Neural cell (in vitro differentiated cells): ENCODE data around the gene TP53TG5. TPM values are rescaled to one million over a fixed set of nuclear protein-coding genes. Genes with fewer than 3 reads are reported as not detected.

Experiments used
- H2AFZ ChIP-seq: fragments of 200-600, 300-800 bp; sonication (generic), shearing (Covaris generic); 2 replicates; pipeline ENCODE4 v1.6.0; 2014; ENCODE audit warnings: low read depth, mild to moderate bottlenecking, antibody characterized with exemption, low read length, moderate library complexity
- H3F3A ChIP-seq: fragments of 200-600 bp; shearing (Covaris generic); 2 replicates; pipeline ENCODE4 v1.6.1; 2016; ENCODE audit warnings: mild to moderate bottlenecking, moderate library complexity, mixed read lengths, antibody characterized with exemption, low read length; ENCODE audit not compliant: insufficient read depth, poor library complexity, severe bottlenecking
- H3K27ac ChIP-seq: fragments of 200-600, 300-800 bp; sonication (generic), shearing (Covaris generic); 2 replicates; pipeline ENCODE4 v1.5.1; 2014; ENCODE audit warnings: mild to moderate bottlenecking, low read length, moderate library complexity
- H3K27me3 ChIP-seq: fragments of 300-800, 200-600 bp; sonication (generic), shearing (Covaris generic); 2 replicates; pipeline ENCODE4 v1.6.0; 2014; ENCODE audit warnings: mild to moderate bottlenecking, low read depth, low read length, moderate library complexity; ENCODE audit not compliant: insufficient read depth
- H3K36me3 ChIP-seq: fragments of 300-800, 200-600 bp; sonication (generic), shearing (Covaris generic); 2 replicates; pipeline ENCODE4 v1.5.1; 2014; ENCODE audit warnings: mild to moderate bottlenecking, antibody characterized with exemption, low read length, moderate library complexity; ENCODE audit not compliant: insufficient read depth
- H3K4me2 ChIP-seq: fragments of 300-800, 200-600 bp; sonication (generic), shearing (Covaris generic); 2 replicates; pipeline ENCODE4 v1.6.0; 2014; ENCODE audit warnings: mild to moderate bottlenecking, low read length
- H3K4me3 ChIP-seq: fragments of 300-800, 200-600 bp; sonication (generic), shearing (Covaris generic); 2 replicates; pipeline ENCODE4 v1.5.1; 2014; ENCODE audit warnings: mild to moderate bottlenecking, low read length, moderate library complexity
- H3K79me2 ChIP-seq: fragments of 200-600 bp; shearing (Covaris generic); replicated peaks from 2 replicates; pipeline ENCODE4 v1.6.0; 2014; ENCODE audit warnings: mild to moderate bottlenecking, low read length, moderate library complexity; ENCODE audit not compliant: insufficient read depth
- H3K9ac ChIP-seq: fragments of 300-800, 200-600 bp; sonication (generic), shearing (Covaris generic); 2 replicates; pipeline ENCODE4 v1.6.1; 2016; ENCODE audit warnings: mild to moderate bottlenecking, low read length, mixed read lengths
- H3K9me2 ChIP-seq: fragments of 200-600 bp; shearing (Covaris generic); 2 replicates; pipeline ENCODE4 v1.6.1; 2016; ENCODE audit warnings: mild to moderate bottlenecking, low read length, mixed read lengths; ENCODE audit not compliant: insufficient read depth
- H3K9me3 ChIP-seq: fragments of 200-600, 300-800 bp; sonication (generic), shearing (Covaris generic); 2 replicates; pipeline ENCODE4 v1.6.1; 2016; ENCODE audit warnings: mild to moderate bottlenecking, mixed run types, low read length, moderate library complexity, mixed read lengths
- H4K20me1 ChIP-seq: fragments of 200-600 bp; shearing (Covaris generic); 2 replicates; pipeline ENCODE4 v1.6.1; 2016; ENCODE audit warnings: mild to moderate bottlenecking, mixed run types; ENCODE audit not compliant: insufficient read depth
- EP300 ChIP-seq: fragments of 450-650 bp; conservative IDR thresholded peaks from 2 replicates; pipeline ENCODE4 v1.6.1; 2014; ENCODE audit warnings: antibody characterized with exemption, mild to moderate bottlenecking, moderate library complexity; ENCODE audit not compliant: poor library complexity, severe bottlenecking
- EZH2 ChIP-seq: fragments of 200-600, 300-800 bp; shearing (Covaris generic), sonication (generic); IDR thresholded peaks from 2 replicates; pipeline ENCODE4 v1.6.1; 2014; ENCODE audit warnings: antibody characterized with exemption, low read length, borderline replicate concordance, mild to moderate bottlenecking; ENCODE audit not compliant: insufficient read depth, poor library complexity, severe bottlenecking
- MXI1 ChIP-seq: fragments of 450-650 bp; conservative IDR thresholded peaks from 2 replicates; pipeline ENCODE4 v1.6.1; 2014; ENCODE audit warnings: antibody characterized with exemption, mild to moderate bottlenecking; ENCODE audit not compliant: poor library complexity, severe bottlenecking
- POLR2AphosphoS5 ChIP-seq: IDR thresholded peaks from 2 replicates; pipeline ENCODE4 v1.6.1; 2012
- RAD21 ChIP-seq: fragments of 450-650 bp; conservative IDR thresholded peaks from 2 replicates; pipeline ENCODE4 v1.6.1; 2014; ENCODE audit warnings: antibody characterized with exemption, mild to moderate bottlenecking, moderate library complexity
- SMC3 ChIP-seq: fragments of 450-650 bp; conservative IDR thresholded peaks from 2 replicates; pipeline ENCODE4 v1.6.1; 2014; ENCODE audit warnings: antibody characterized with exemption, mild to moderate bottlenecking, moderate library complexity; ENCODE audit not compliant: poor library complexity
- TAF1 ChIP-seq: IDR thresholded peaks from 2 replicates; pipeline ENCODE4 v1.6.1; 2012; ENCODE audit warnings: low read depth
- polyA plus RNA-seq: library from polyadenylated mRNA; depleted of rRNA; stranded (reverse); fragments of >200 nt; gene quantifications from 2 replicates; pipeline ENCODE4 v1.2.3, GENCODE V29; 2014
- TF ChIP-seq, protein P1 (sequence below): IDR thresholded peaks from 2 replicates; pipeline ENCODE4 v1.6.1; 2012; ENCODE audit warnings: borderline replicate concordance
- TF ChIP-seq, protein P2 (sequence below): fragments of 450-650 bp; IDR thresholded peaks from 2 replicates; pipeline ENCODE4 v1.5.1; 2014; ENCODE audit warnings: antibody characterized with exemption, mild to moderate bottlenecking, moderate library complexity; ENCODE audit not compliant: poor library complexity, severe bottlenecking

The TP53TG5 gene
- polyA plus RNA-seq, 1 donor from 2014 or later: not detected

DNA sequence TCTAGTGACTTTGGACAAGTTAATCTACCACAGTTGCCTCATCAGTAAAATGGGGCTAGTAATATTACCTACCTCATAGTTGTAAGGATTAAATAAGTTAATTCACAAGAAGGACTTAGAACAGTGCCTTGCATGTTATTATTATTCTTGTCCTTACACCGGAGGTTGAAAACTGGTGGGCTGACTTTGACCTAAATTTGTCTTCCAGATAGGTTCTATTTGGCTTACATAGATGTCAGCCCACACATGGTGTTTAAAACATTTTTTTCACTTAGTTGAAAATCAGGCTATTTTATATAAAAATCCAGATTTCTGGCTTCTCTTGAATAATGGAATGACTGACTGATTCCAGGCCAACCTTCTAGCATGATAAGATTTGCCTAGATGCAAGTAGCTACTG lies 11.9 kb downstream of the TP53TG5 start:
- H3K36me3 ChIP-seq: no peaks in the 10 kb centered on the region
- H3K27ac ChIP-seq: no peak overlapping the region
- H3K79me2 ChIP-seq: peaks cover 28% of the 10 kb centered on the region
- H3K9me2 ChIP-seq: no peaks in the 10 kb centered on the region
- H3K9ac ChIP-seq: no peak overlapping the region
- H2AFZ ChIP-seq: no peak overlapping the region
- no peak overlapping the region for H3K4me2 ChIP-seq
- H3K9me3 ChIP-seq: no peaks in the 10 kb centered on the region
- no peak for TF ChIP-seq EP300
- TF ChIP-seq MXI1: no peak
- TF ChIP-seq RAD21: no peak
- TF ChIP-seq, protein P1, sequence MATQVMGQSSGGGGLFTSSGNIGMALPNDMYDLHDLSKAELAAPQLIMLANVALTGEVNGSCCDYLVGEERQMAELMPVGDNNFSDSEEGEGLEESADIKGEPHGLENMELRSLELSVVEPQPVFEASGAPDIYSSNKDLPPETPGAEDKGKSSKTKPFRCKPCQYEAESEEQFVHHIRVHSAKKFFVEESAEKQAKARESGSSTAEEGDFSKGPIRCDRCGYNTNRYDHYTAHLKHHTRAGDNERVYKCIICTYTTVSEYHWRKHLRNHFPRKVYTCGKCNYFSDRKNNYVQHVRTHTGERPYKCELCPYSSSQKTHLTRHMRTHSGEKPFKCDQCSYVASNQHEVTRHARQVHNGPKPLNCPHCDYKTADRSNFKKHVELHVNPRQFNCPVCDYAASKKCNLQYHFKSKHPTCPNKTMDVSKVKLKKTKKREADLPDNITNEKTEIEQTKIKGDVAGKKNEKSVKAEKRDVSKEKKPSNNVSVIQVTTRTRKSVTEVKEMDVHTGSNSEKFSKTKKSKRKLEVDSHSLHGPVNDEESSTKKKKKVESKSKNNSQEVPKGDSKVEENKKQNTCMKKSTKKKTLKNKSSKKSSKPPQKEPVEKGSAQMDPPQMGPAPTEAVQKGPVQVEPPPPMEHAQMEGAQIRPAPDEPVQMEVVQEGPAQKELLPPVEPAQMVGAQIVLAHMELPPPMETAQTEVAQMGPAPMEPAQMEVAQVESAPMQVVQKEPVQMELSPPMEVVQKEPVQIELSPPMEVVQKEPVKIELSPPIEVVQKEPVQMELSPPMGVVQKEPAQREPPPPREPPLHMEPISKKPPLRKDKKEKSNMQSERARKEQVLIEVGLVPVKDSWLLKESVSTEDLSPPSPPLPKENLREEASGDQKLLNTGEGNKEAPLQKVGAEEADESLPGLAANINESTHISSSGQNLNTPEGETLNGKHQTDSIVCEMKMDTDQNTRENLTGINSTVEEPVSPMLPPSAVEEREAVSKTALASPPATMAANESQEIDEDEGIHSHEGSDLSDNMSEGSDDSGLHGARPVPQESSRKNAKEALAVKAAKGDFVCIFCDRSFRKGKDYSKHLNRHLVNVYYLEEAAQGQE: no peak
- no peak for TF ChIP-seq SMC3
- TF ChIP-seq EZH2: no peak
- TF ChIP-seq, protein P2, sequence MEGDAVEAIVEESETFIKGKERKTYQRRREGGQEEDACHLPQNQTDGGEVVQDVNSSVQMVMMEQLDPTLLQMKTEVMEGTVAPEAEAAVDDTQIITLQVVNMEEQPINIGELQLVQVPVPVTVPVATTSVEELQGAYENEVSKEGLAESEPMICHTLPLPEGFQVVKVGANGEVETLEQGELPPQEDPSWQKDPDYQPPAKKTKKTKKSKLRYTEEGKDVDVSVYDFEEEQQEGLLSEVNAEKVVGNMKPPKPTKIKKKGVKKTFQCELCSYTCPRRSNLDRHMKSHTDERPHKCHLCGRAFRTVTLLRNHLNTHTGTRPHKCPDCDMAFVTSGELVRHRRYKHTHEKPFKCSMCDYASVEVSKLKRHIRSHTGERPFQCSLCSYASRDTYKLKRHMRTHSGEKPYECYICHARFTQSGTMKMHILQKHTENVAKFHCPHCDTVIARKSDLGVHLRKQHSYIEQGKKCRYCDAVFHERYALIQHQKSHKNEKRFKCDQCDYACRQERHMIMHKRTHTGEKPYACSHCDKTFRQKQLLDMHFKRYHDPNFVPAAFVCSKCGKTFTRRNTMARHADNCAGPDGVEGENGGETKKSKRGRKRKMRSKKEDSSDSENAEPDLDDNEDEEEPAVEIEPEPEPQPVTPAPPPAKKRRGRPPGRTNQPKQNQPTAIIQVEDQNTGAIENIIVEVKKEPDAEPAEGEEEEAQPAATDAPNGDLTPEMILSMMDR: no peak
- no peak for TF ChIP-seq TAF1
- TF ChIP-seq POLR2AphosphoS5: no peak
- H3K4me3 ChIP-seq: no peak overlapping the region
- H3K27me3 ChIP-seq: no peaks in the 10 kb centered on the region
- no peaks in the 10 kb centered on the region for H4K20me1 ChIP-seq
- H3F3A ChIP-seq: no peaks in the 10 kb centered on the region

DNA sequence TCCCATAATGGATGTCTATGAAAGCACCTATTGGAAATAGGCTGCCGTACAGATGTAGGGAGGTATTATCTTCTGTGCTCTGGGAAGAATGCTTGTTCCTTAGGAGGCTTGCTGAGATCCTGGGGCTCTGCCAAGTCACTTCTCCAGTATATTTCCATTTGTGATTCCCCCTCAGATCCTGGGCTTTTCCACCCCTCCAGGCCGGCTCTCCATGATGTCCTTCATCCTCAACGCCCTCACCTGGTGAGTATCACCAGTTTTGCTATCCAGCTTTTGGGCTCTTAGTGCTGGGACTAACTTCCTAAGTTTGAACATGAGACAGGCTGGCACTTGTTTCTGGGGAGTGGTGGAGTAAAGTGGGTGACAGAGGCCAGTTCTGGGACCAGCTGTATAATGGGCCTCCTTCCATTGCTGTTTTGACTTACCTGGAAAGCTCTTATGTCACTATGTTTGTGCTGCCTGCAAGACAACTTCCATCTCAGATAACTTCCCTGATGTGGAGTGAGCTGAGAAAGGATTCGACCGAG lies 12.6 kb downstream of the TP53TG5 start:
- Histone ChIP-seq H3K79me2 (peaks cover 28% of the 10 kb centered on the region), H3K4me3 (peak overlapping the region; percentile 97), H2AFZ (no peak overlapping the region), H3K9me2 (no peaks in the 10 kb centered on the region), H3K9me3 (no peaks in the 10 kb centered on the region), H3K9ac (no peak overlapping the region), H4K20me1 (no peaks in the 10 kb centered on the region), H3K36me3 (no peaks in the 10 kb centered on the region), H3K4me2 (peak overlapping the region; percentile 53), H3K27ac (no peak overlapping the region), H3F3A (no peaks in the 10 kb centered on the region), H3K27me3 (no peaks in the 10 kb centered on the region)
- TF ChIP-seq, protein P2: no peak
- TF ChIP-seq POLR2AphosphoS5 (no peak), MXI1 (no peak), TAF1 (no peak), EP300 (no peak), EZH2 (no peak), SMC3 (no peak), RAD21 (no peak)
- TF ChIP-seq, protein P1: no peak
